OCI-LY7 (cell line): Measurements from ENCODE around the gene CNTN4. TPM values are rescaled to one million over a fixed set of nuclear protein-coding genes. Genes with fewer than 3 reads are reported as not detected.

Experiments
- BruUV-seq: library from RNA; stranded (reverse); fragments of 400-500 nt; replicated peaks from 2 replicates; lab custom pipeline; 2021; lab: Mats Ljungman, UMichigan
- CTCF ChIA-PET: fragments of 300-600 bp; sonication (Branson Sonifier 250); formaldehyde crosslinking; loops from one replicate; lab custom pipeline; 2022; ENCODE audit warnings: antibody characterized with exemption; ENCODE audit not compliant: unreplicated experiment; lab: Charles Lee
- POLR2A ChIA-PET: fragments of 300-600 bp; sonication (Branson Sonifier 250); formaldehyde crosslinking; loops from one replicate; lab custom pipeline; 2022; ENCODE audit warnings: antibody characterized with exemption; lab: Charles Lee
- DNase-seq: peaks from one replicate; pipeline ENCODE4 v3.0.0-alpha.2; 2015; ENCODE audit warnings: low spot score
- H2AFZ ChIP-seq: fragments of 200-600 bp; sonication (generic), shearing (Covaris generic); 2 replicates; pipeline ENCODE4 v1.6.1; 2014; ENCODE audit warnings: mild to moderate bottlenecking, antibody characterized with exemption, low read length, moderate library complexity
- H3K27ac ChIP-seq: fragments of 200-600 bp; sonication (generic); 2 replicates; pipeline ENCODE4 v1.5.1; 2014; ENCODE audit warnings: mixed run types, low read depth, mild to moderate bottlenecking, moderate library complexity, low read length, inconsistent platforms; ENCODE audit not compliant: poor library complexity, severe bottlenecking
- H3K36me3 ChIP-seq: fragments of 200-600 bp; sonication (generic); 2 replicates; pipeline ENCODE4 v1.6.1; 2014; ENCODE audit warnings: mild to moderate bottlenecking, antibody characterized with exemption, low read length, moderate library complexity, mixed read lengths; ENCODE audit not compliant: insufficient read depth
- H3K4me1 ChIP-seq: fragments of 200-600 bp; sonication (generic); 2 replicates; pipeline ENCODE4 v1.5.1; 2014; ENCODE audit warnings: mild to moderate bottlenecking, low read length; ENCODE audit not compliant: insufficient read depth, poor library complexity, severe bottlenecking
- H3K4me2 ChIP-seq: fragments of 200-600 bp; sonication (generic); 2 replicates; pipeline ENCODE4 v1.6.1; 2014; ENCODE audit warnings: mild to moderate bottlenecking, low read length
- H3K4me3 ChIP-seq: fragments of 200-600 bp; sonication (generic); 2 replicates; pipeline ENCODE4 v1.5.1; 2014; ENCODE audit warnings: mild to moderate bottlenecking, low read depth, low read length; ENCODE audit not compliant: poor library complexity, severe bottlenecking
- H3K79me2 ChIP-seq: fragments of 200-600 bp; sonication (generic); 2 replicates; pipeline ENCODE4 v1.6.1; 2016; ENCODE audit warnings: low read depth, mild to moderate bottlenecking, low read length, moderate library complexity, mixed read lengths; ENCODE audit not compliant: insufficient read depth
- H3K9me2 ChIP-seq: fragments of 200-600 bp; sonication (generic); 2 replicates; pipeline ENCODE4 v1.6.1; 2016; ENCODE audit warnings: mild to moderate bottlenecking, low read length, mixed read lengths; ENCODE audit not compliant: insufficient read depth
- H3K9me3 ChIP-seq: fragments of 200-600 bp; sonication (generic); 2 replicates; pipeline ENCODE4 v1.6.1; 2014; ENCODE audit warnings: mild to moderate bottlenecking, mixed run types, low read length, mixed read lengths
- H4K20me1 ChIP-seq: fragments of 200-600 bp; sonication (generic); 2 replicates; pipeline ENCODE4 v1.6.1; 2014; ENCODE audit warnings: mild to moderate bottlenecking, antibody characterized with exemption, low read length, moderate library complexity, mixed read lengths; ENCODE audit not compliant: insufficient read depth
- CTCF ChIP-seq: fragments of 200-600 bp; sonication (generic); conservative IDR thresholded peaks from 2 replicates; pipeline ENCODE4 v1.5.1; 2014; ENCODE audit warnings: mild to moderate bottlenecking, antibody characterized with exemption, low read length, moderate library complexity, mixed read lengths
- EZH2phosphoT487 ChIP-seq: fragments of 200-600 bp; sonication (generic); IDR thresholded peaks from 2 replicates; pipeline ENCODE4 v1.6.1; 2018; ENCODE audit warnings: low read depth, borderline replicate concordance, mild to moderate bottlenecking, mixed run types, antibody characterized with exemption, low read length, moderate library complexity, mixed read lengths
- intact Hi-C: fragments of 100-400 bp; cut with micrococcal nuclease; formaldehyde crosslinking; loops from one replicate; pipeline ENCODE4 v1.10.0; 2022; ENCODE audit not compliant: unreplicated experiment
- total RNA-seq, 2 experiments: library from RNA; depleted of rRNA in 1 of 2; stranded (reverse); fragments of >200 nt in 1 of 2; shearing (Covaris generic) in 1 of 2; gene quantifications; 2 replicates each; pipeline ENCODE4 v1.2.3, GENCODE V29; 2014 to 2022

Gene CNTN4
- total RNA-seq, 2 experiments from 2014 or later: not detected

GRCh38 chr3:2558796-2559195 is 460.1 kb downstream of the CNTN4 start:
- Histone ChIP-seq H3K9me3 (no peaks in the 10 kb centered on the region), H3K9me2 (no peaks in the 10 kb centered on the region), H3K4me2 (no peak overlapping the region), H2AFZ (no peak overlapping the region), H4K20me1 (no peaks in the 10 kb centered on the region), H3K36me3 (no peaks in the 10 kb centered on the region), H3K4me3 (no peak overlapping the region), H3K4me1 (no peaks in the 10 kb centered on the region), H3K79me2 (no peaks in the 10 kb centered on the region), H3K27ac (no peak overlapping the region)
- CTCF ChIA-PET: no interaction called here
- TF ChIP-seq CTCF (no peak), EZH2phosphoT487 (no peak)
- POLR2A ChIA-PET: no interaction called here
- no peak for DNase-seq
- BruUV-seq: no TSS peak
- intact Hi-C loops: no loop called here

GRCh38 chr3:2567451-2567850 is 468.8 kb downstream of the CNTN4 start:
- CTCF ChIA-PET: no interaction called here
- intact Hi-C loops: no loop called here
- BruUV-seq: no TSS peak

More at GRCh38 chr3:2567451-2567850, 468.8 kb downstream of the CNTN4 start:
- Histone ChIP-seq H3K9me3 (no peaks in the 10 kb centered on the region), H4K20me1 (no peaks in the 10 kb centered on the region), H3K4me2 (no peak overlapping the region), H3K27ac (no peak overlapping the region), H3K79me2 (no peaks in the 10 kb centered on the region), H3K4me3 (no peak overlapping the region), H3K4me1 (no peaks in the 10 kb centered on the region), H3K36me3 (no peaks in the 10 kb centered on the region), H3K9me2 (no peaks in the 10 kb centered on the region), H2AFZ (no peak overlapping the region)
- POLR2A ChIA-PET: interaction anchor here (0.6 kb wide), 1 partner anchor 1245 kb away, joined by 3 read pairs; no protein-coding TSS in a partner anchor
- TF ChIP-seq EZH2phosphoT487 (no peak), CTCF (no peak)
- DNase-seq: no peak
